Activated CD8-positive, alpha-beta memory T cell treated with anti-CD3 and anti-CD28 coated beads, Interleukin-2, amount 10 ng/mL, durations not matched to agents 7 days and 5 days (primary cell): ENCODE data around the gene RNF38. TPM values are rescaled to one million over a fixed set of nuclear protein-coding genes. Genes with fewer than 3 reads are reported as not detected.
"Not testable (repeated sequence)": the region's sequence is repeated elsewhere in the genome, so short reads cannot be mapped to it uniquely, and the experiment has no call there.

Source experiments
- ATAC-seq: fragments of 150-1000 bp; cut with Tn5 transposase; one replicate; pipeline ENCODE4 v1.10.0; 2021; ENCODE audit warnings: moderate library complexity
- CTCF ChIA-PET: fragments of 350-600 bp; sonication (Branson Sonifier 250); formaldehyde crosslinking; loops from one replicate; lab custom pipeline; 2021; ENCODE audit warnings: antibody characterized with exemption; lab: Charles Lee
- DNase-seq: peaks from one replicate; pipeline ENCODE4 v3.0.0-alpha.2; 2020
- H3K27ac Mint-ChIP-seq: one replicate; pipeline ENCODE4 v1.8.0; 2021; ENCODE audit warnings: mild to moderate bottlenecking, mixed read lengths
- H3K27me3 Mint-ChIP-seq: one replicate; pipeline ENCODE4 v1.8.0; 2021; ENCODE audit warnings: mixed read lengths
- H3K36me3 Mint-ChIP-seq: one replicate; pipeline ENCODE4 v1.8.0; 2021; ENCODE audit warnings: mild to moderate bottlenecking, mixed read lengths
- H3K4me1 Mint-ChIP-seq: one replicate; pipeline ENCODE4 v1.8.0; 2021; ENCODE audit warnings: mixed read lengths
- H3K4me3 Mint-ChIP-seq: one replicate; pipeline ENCODE4 v1.8.0; 2021; ENCODE audit warnings: mild to moderate bottlenecking, moderate library complexity, mixed read lengths
- H3K9me3 Mint-ChIP-seq: one replicate; pipeline ENCODE4 v1.8.0; 2022; ENCODE audit warnings: low read depth, mixed read lengths
- total RNA-seq, 2 experiments: library from RNA; stranded (reverse); gene quantifications; one replicate each; pipeline ENCODE4 v1.2.3, GENCODE V29; 2021

RNF38 gene
- total RNA-seq, result 10 to 100 TPM; 41.4 to 51.9 TPM

DNA sequence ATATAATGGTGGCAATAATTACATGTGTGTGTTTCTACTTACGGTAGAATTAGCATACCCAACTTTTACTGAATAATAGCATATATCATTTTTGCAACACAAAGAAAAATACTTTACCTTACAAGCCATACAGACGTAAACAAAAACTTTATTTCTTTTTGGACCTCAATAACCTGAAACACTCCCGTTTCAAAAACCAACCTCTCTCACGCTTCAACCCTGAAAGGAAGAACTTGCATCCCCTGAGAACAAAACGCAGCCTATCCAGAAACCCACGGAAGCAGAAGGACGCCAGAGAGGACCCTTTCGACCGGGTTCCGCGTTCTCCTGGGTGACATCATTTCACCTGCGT is at the start of gene RNF38:
Gene RNF38 (minus strand): TSS at position 290 of the 352 bp plus-strand sequence. CDS start 161 bp downstream, at position 129.
- H3K36me3 Mint-ChIP-seq, result peaks cover 20% of the 10 kb centered on the region
- peak within 1 kb of the TSS; percentile 88 for H3K4me3 Mint-ChIP-seq
- peak within 1 kb of the TSS; percentile 97 for H3K27ac Mint-ChIP-seq
- no peaks in the 10 kb centered on the region for H3K27me3 Mint-ChIP-seq
- CTCF ChIA-PET, result interaction anchor here (1.2 kb wide), 2 partner anchors 12 to 173 kb away, joined by 3 read pairs; no protein-coding TSS in a partner anchor
- DNase-seq (peak; percentile 84), ATAC-seq (no peak)
- H3K4me1 Mint-ChIP-seq, result peaks cover 43% of the 10 kb centered on the region
- no peaks in the 10 kb centered on the region for H3K9me3 Mint-ChIP-seq

DNA sequence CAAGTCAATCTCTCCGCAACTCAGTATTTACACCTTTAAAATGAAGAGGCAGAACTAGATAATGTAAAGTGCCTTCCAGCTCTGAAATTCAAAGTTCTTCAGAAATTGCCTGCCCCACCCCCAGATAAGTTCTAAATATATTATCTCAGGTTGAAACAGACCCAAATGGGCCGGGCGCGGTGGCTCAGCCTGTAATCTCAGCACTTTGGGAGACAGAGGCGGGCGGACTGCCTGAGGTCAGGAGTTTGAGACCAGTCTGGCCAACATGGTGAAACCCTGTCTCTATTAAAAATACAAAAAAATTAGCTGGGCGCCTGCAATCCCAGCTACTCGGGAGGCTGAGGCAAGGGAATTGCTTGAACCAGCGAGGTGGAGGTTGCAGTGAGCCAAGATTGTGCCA is 48.5 kb upstream of the RNF38 start:
- H3K36me3 Mint-ChIP-seq, ATAC-seq, H3K27me3 Mint-ChIP-seq, H3K9me3 Mint-ChIP-seq, DNase-seq, H3K4me3 Mint-ChIP-seq, H3K27ac Mint-ChIP-seq: not testable (repeated sequence)
- CTCF ChIA-PET, result interaction anchor here (0.9 to 3.8 kb wide), 4 partner anchors 12 to 41 kb away, joined by 3 to 35 read pairs (median 3); no protein-coding TSS in a partner anchor
- H3K4me1 Mint-ChIP-seq, result peaks cover 28% of the 10 kb centered on the region

DNA sequence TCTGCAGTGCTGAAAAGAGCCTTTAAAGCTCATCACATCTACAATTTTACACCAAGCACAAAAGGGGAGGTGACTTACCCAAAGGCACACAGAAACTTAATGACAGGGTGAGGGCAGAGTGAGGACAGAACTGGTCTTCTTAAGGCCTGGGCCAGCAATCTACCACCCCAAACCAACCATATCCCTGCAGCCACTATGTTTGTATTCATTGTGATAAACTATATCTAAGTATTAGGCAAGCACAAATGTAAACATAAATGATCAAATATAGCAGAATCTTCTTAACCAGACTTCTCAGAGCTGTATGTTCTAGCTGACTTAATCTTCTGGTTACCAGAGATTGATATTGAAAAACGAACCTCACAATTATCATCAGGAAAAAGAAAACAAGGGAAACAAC is 47.9 kb upstream of the RNF38 start:
- ATAC-seq (no peak), DNase-seq (no peak)
- CTCF ChIA-PET, result interaction anchor here (0.9 to 3.8 kb wide), 7 partner anchors 10 to 40 kb away, joined by 3 to 35 read pairs (median 3); no protein-coding TSS in a partner anchor
- Mint-ChIP-seq H3K27me3 (no peaks in the 10 kb centered on the region), H3K4me1 (peaks cover 29% of the 10 kb centered on the region), H3K27ac (no peak overlapping the region), H3K4me3 (no peak overlapping the region), H3K9me3 (no peaks in the 10 kb centered on the region), H3K36me3 (peaks cover 9% of the 10 kb centered on the region)

DNA sequence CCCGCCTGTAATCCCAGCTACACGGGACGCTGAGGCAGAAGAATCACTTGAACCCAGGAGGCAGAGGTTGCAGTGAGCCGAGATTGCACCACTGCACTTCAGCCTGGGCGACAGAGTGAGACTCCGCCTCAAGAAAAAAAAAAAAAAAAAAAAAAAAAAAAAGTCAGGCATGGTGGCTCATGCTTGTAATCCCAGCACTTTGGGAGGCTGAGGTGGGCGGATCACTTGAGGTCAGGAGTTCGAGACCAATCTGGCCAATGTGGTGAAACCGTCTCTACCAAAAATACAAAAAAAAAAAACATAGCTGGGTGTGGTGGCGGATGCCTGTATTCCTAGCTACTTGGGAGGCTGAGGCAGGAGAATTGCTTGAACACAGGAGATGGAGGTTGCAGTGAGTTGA is 46.6 kb upstream of the RNF38 start:
- H3K27ac Mint-ChIP-seq, H3K4me3 Mint-ChIP-seq, DNase-seq, H3K27me3 Mint-ChIP-seq, H3K9me3 Mint-ChIP-seq, ATAC-seq: not testable (repeated sequence)
- Mint-ChIP-seq H3K36me3 (peaks cover 11% of the 10 kb centered on the region), H3K4me1 (peaks cover 31% of the 10 kb centered on the region)
- CTCF ChIA-PET, result interaction anchor here (1.2 to 2.0 kb wide), 3 partner anchors 9 to 31 kb away, joined by 3 to 6 read pairs (median 6); no protein-coding TSS in a partner anchor

DNA sequence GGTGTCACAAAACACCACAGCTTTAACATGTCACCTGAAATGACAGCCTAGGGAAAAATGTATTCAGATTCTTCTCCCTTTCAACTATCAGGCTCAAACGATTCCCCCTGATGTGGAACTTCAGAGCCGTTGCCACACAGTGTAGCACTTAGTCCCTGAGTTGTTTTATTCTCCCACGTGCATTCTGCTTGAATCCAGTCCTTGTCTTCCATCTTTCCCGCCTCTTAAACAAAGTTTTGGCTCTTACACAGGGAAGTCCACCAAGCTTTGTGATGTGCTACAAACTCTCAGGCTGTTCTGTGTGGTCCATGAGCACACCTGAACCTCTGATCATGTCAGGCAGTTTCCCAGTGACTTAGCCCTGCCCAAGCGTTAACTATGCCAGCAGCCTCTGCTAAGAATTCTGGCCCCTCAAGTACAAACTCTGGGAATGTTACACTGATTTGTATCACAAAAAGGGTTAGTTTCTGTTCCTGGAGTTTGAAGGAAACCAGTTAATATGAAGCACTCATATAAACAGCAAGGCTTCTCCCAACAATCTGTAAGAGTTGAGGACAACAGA is 45.8 kb upstream of the RNF38 start:
- Mint-ChIP-seq H3K9me3 (no peaks in the 10 kb centered on the region), H3K36me3 (peaks cover 11% of the 10 kb centered on the region), H3K27ac (no peak overlapping the region), H3K27me3 (no peaks in the 10 kb centered on the region), H3K4me1 (peaks cover 30% of the 10 kb centered on the region), H3K4me3 (no peak overlapping the region)
- DNase-seq (no peak), ATAC-seq (no peak)
- CTCF ChIA-PET, result interaction anchor here (0.6 to 2.1 kb wide), 3 partner anchors 8 to 44 kb away, joined by 3 to 15 read pairs (median 6); no protein-coding TSS in a partner anchor

DNA sequence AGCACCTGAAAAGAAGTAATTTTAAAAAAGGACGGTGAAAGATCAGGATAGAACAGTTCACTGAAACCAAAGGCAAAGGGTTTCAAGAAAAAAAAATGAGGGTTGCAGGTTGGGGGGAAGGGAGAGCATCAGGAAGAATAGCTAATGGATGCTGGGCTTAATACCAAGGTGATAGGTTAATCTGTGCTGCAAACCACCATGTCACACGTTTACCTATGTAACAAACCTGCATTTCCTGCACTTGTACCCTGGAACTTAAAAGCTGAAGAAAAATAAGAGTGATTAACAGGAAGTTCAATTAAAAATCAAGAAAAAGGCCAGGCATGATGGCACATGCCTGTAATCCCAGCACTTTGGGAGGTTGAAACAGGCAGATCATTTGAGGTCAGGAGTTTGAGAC is 44.1 kb upstream of the RNF38 start:
- no peaks in the 10 kb centered on the region for H3K27me3 Mint-ChIP-seq
- DNase-seq (no peak), ATAC-seq (no peak)
- no peaks in the 10 kb centered on the region for H3K9me3 Mint-ChIP-seq
- peaks cover 29% of the 10 kb centered on the region for H3K4me1 Mint-ChIP-seq
- CTCF ChIA-PET, result interaction anchor here (2.1 kb wide), 1 partner anchor 37 kb away, joined by 15 read pairs; no protein-coding TSS in a partner anchor
- H3K27ac Mint-ChIP-seq, result peak overlapping the region; percentile 19
- no peak overlapping the region for H3K4me3 Mint-ChIP-seq
- H3K36me3 Mint-ChIP-seq, result peaks cover 11% of the 10 kb centered on the region

DNA sequence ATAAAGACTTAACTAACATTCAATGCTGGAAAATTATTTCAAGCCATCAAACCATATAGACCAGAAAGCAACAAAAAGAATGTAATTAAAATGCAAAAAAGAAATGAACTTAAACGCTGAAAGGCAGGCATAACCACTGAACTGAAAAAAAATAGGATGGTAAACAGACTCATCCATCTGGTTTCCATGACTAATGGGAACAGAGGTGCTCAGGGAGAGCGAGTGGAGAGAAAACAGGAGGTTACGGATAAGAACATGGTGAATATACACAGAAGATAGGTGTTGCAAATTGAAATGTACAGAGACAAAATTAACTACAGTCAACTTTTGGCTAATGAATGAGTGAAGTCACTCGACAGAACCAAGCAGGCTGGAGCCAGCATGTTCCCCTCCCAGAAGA is 43.5 kb upstream of the RNF38 start:
- no peaks in the 10 kb centered on the region for H3K9me3 Mint-ChIP-seq
- peaks cover 11% of the 10 kb centered on the region for H3K36me3 Mint-ChIP-seq
- H3K27ac Mint-ChIP-seq, result no peak overlapping the region
- no peak for DNase-seq
- H3K4me1 Mint-ChIP-seq, result peaks cover 31% of the 10 kb centered on the region
- ATAC-seq, result no peak
- CTCF ChIA-PET, result interaction anchor here (2.1 kb wide), 1 partner anchor 36 kb away, joined by 15 read pairs; no protein-coding TSS in a partner anchor
- H3K27me3 Mint-ChIP-seq, result no peaks in the 10 kb centered on the region
- no peak overlapping the region for H3K4me3 Mint-ChIP-seq

DNA sequence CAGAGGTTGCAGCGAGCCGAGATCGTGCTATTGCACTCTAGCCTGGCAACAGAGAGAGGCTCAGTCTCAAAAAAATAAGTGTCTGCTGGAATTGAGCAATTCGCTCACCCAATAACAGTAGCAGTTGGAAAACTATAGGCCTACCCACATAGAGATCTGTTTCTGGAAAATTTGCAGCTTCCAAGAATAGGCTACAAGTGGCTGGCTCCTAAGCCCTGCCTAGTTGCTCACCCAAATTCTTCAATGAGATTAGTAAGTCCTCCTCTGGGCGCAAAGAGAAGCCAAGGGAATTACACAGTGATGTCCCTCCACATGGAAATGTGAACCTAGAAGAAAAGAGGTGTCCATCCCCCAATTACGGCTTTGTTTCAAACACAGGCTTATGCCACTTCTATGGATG is 42.6 kb upstream of the RNF38 start:
- no peaks in the 10 kb centered on the region for H3K9me3 Mint-ChIP-seq
- H3K36me3 Mint-ChIP-seq, result peaks cover 11% of the 10 kb centered on the region
- no peak overlapping the region for H3K27ac Mint-ChIP-seq
- ATAC-seq (no peak), DNase-seq (no peak)
- CTCF ChIA-PET, result interaction anchor here (1.2 to 3.1 kb wide), 3 partner anchors 9 to 113 kb away, joined by 7 to 16 read pairs (median 14); no protein-coding TSS in a partner anchor
- peaks cover 28% of the 10 kb centered on the region for H3K4me1 Mint-ChIP-seq
- no peak overlapping the region for H3K4me3 Mint-ChIP-seq
- no peaks in the 10 kb centered on the region for H3K27me3 Mint-ChIP-seq

DNA sequence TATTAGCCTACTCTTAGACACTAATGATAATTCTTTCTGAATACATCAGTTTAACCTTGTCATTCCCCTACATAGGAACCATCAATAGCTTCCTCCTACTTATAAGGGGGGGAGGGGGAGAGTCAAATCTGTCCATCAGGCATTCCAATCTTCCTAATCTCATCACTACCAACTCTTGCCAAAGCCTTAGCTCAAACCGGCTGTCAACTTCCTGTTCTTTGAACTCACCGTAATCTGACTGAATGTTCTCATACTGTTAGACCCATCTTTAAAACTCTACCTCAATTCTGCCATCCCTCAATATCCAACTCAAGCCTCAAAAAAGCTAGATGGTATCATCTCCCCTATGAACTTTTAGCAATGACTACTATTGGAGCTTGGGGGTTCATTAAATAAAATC is 41.9 kb upstream of the RNF38 start:
- no peak for ATAC-seq
- peaks cover 11% of the 10 kb centered on the region for H3K36me3 Mint-ChIP-seq
- no peak overlapping the region for H3K27ac Mint-ChIP-seq
- CTCF ChIA-PET, result interaction anchor here (0.6 to 3.1 kb wide), 4 partner anchors 9 to 114 kb away, joined by 3 to 16 read pairs (median 10); no protein-coding TSS in a partner anchor
- no peak overlapping the region for H3K4me3 Mint-ChIP-seq
- no peaks in the 10 kb centered on the region for H3K27me3 Mint-ChIP-seq
- H3K4me1 Mint-ChIP-seq, result peaks cover 28% of the 10 kb centered on the region
- no peak for DNase-seq
- H3K9me3 Mint-ChIP-seq, result no peaks in the 10 kb centered on the region

DNA sequence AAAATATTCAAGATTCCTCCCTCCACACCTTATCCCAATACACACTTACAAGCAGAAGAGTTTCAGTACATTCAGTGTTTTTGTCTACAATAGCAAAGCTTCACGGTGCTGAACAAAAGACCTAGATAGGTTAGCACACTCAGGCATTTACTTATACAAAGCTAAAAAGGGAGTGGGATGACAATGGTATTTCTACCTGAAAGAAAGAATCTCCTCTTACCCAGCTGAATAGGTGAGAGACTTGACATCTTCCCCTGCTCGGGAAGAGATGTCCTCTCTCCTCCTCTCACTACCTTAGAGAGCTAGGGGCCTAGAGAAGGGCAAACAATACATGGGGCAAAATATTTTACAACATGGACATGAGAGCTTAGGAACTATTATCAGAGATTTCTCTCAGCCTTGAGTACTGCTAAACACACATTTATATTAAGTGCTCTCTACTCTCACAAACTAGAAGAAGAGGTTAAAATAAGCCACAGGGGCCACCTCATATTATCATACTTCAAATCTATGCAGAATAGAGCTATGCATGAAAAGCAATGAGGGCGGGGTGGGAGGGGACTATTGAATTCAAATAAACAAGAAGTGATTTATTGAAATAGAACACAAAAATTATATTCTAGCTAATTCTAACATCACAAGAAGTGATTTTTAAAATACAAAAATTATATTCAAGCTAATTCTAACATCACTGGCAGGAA is 38.6 kb upstream of the RNF38 start:
- peaks cover 3% of the 10 kb centered on the region for H3K36me3 Mint-ChIP-seq
- no peaks in the 10 kb centered on the region for H3K27me3 Mint-ChIP-seq
- H3K9me3 Mint-ChIP-seq, result no peaks in the 10 kb centered on the region
- peaks cover 11% of the 10 kb centered on the region for H3K4me1 Mint-ChIP-seq
- CTCF ChIA-PET, result interaction anchor here (0.7 to 2.9 kb wide), 6 partner anchors 8 to 221 kb away, joined by 3 to 16 read pairs (median 6); no protein-coding TSS in a partner anchor
- DNase-seq, result no peak
- no peak overlapping the region for H3K27ac Mint-ChIP-seq
- H3K4me3 Mint-ChIP-seq, result no peak overlapping the region
- no peak for ATAC-seq

DNA sequence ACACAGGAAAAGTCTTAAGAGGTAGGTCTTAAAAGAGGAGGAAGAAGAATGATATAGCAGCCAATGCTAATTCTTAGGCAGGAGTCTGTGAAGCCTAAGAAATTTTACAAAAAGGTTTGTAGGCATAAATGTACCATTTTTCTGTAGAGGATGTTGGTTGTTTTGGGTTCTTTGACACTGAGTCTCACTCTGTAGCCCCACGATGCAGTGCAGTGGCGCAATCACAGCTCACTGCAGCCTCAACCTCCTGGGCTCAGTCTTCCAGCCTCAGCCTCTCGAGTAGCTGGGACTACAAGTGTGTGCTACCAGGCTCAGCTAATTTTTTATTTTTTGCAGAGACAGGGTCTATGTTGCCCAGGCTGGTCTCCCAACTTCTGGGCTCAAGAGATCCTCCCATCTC is 37.7 kb upstream of the RNF38 start:
- H3K27me3 Mint-ChIP-seq, result no peaks in the 10 kb centered on the region
- H3K4me1 Mint-ChIP-seq, result peaks cover 8% of the 10 kb centered on the region
- H3K27ac Mint-ChIP-seq, result no peak overlapping the region
- no peak overlapping the region for H3K4me3 Mint-ChIP-seq
- CTCF ChIA-PET, result interaction anchor here (1.6 to 2.9 kb wide), 4 partner anchors 9 to 118 kb away, joined by 6 to 16 read pairs (median 8); no protein-coding TSS in a partner anchor
- no peak for ATAC-seq
- DNase-seq, result no peak
- H3K36me3 Mint-ChIP-seq, result peaks cover 1% of the 10 kb centered on the region
- no peaks in the 10 kb centered on the region for H3K9me3 Mint-ChIP-seq

DNA sequence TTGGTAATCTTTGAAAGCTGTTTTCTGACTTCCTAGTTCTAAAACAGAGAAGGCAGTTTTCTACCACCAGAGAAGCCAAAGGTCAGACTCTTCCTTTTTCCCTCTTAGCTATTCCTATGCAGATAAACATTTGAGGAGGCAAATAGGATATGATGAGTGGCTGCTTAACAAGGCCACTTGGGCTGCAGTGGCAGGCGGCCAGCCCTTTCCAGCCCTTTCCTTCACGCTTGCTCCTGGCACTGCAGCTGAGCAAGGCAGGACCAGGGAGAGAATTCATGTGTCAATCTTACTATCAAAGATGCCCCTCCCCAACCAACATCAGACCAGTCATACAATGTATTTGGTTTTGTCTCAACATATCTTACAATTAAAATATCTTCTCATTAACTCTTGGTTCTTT is 36.8 kb upstream of the RNF38 start:
- H3K4me1 Mint-ChIP-seq, result peaks cover 5% of the 10 kb centered on the region
- no peak for ATAC-seq
- H3K9me3 Mint-ChIP-seq, result no peaks in the 10 kb centered on the region
- CTCF ChIA-PET, result interaction anchor here (0.7 to 2.9 kb wide), 5 partner anchors 10 to 119 kb away, joined by 3 to 10 read pairs (median 6); no protein-coding TSS in a partner anchor
- no peaks in the 10 kb centered on the region for H3K27me3 Mint-ChIP-seq
- H3K4me3 Mint-ChIP-seq, result no peak overlapping the region
- no peaks in the 10 kb centered on the region for H3K36me3 Mint-ChIP-seq
- no peak overlapping the region for H3K27ac Mint-ChIP-seq
- no peak for DNase-seq

DNA sequence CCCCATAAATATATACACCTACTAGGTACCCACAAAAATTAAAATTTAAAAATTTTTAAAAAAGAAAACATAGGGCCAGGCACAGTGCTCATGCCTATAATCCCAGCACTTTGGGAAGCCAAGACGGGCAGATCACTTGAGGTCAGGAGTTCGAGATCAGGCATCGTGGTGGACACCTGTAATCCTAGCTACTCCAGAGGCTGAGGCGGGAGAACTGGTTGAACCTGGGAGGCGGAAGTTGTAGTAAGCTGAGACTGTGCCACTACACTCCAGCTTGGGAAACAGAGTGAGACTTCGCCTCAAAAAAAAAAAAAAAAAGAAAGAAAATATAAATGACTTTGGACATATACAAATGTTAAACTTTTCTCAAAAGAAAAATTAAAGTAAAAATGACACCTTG is 33.3 kb upstream of the RNF38 start:
- Mint-ChIP-seq H3K4me3 (no peak overlapping the region), H3K9me3 (no peaks in the 10 kb centered on the region), H3K4me1 (no peaks in the 10 kb centered on the region), H3K27me3 (no peaks in the 10 kb centered on the region), H3K36me3 (peaks cover 5% of the 10 kb centered on the region), H3K27ac (no peak overlapping the region)
- no peak for ATAC-seq
- no peak for DNase-seq
- CTCF ChIA-PET, result interaction anchor here (0.8 kb wide), 1 partner anchor 63 kb away, joined by 3 read pairs; no protein-coding TSS in a partner anchor
